ENCODE results near the gene ENTPD6. TPM values are rescaled to one million over a fixed set of nuclear protein-coding genes. Genes with fewer than 3 reads are reported as not detected.
A peak's percentile ranks its signal among the peaks of the same experiment; 100 is the strongest.
"Not testable (repeated sequence)": the region's sequence is repeated elsewhere in the genome, so short reads cannot be mapped to it uniquely, and the experiment has no call there.

ENTPD6 gene
- total RNA-seq, 1 donor from 2014 or later: 57.8 TPM

- Histone ChIP-seq H3K9me3 (ENCODE audit: insufficient read depth, low read depth, low read length) (no peaks in the 10 kb centered on the region), H2AFZ (ENCODE audit: low read depth, low read length) (no peak overlapping the region), H3K4me1 (ENCODE audit: insufficient read depth, low read length) (peaks cover 26% of the 10 kb centered on the region), H3K4me2 (ENCODE audit: low read length) (peak overlapping the region; percentile 79), H3K36me3 (ENCODE audit: insufficient read depth, low read length) (no peaks in the 10 kb centered on the region), H3K27me3 (ENCODE audit: insufficient read depth, low read length) (no peaks in the 10 kb centered on the region), H3K79me2 (ENCODE audit: insufficient read depth, low read length) (no peaks in the 10 kb centered on the region), H3K27ac (ENCODE audit: low read depth, low read length) (peak overlapping the region; percentile 62), H3K9ac (ENCODE audit: low read length) (peak overlapping the region; percentile 53), H3K4me3 (ENCODE audit: insufficient read depth, low read depth, low read length) (peak overlapping the region; percentile 12), H4K20me1 (ENCODE audit: insufficient read depth, low read length) (no peaks in the 10 kb centered on the region)
- no peaks in the 10 kb centered on the region for H3K36me3 Mint-ChIP-seq (ENCODE audit: low read depth, unreplicated experiment)
- DNase-seq (ENCODE audit: low read depth) (peak; percentile 81), FAIRE-seq (peak; percentile 54)
- H3K4me3 Mint-ChIP-seq (ENCODE audit: unreplicated experiment): no peak overlapping the region
- TF ChIP-seq CTCF (IDR thresholded peaks at IDR 0.05; ENCODE audit: insufficient read depth, low read depth, low read length): no peak
- H3K9me3 Mint-ChIP-seq (ENCODE audit: unreplicated experiment): no peaks in the 10 kb centered on the region
- peak overlapping the region; percentile 88 for H3K27ac Mint-ChIP-seq (ENCODE audit: unreplicated experiment)
- no peaks in the 10 kb centered on the region for H3K27me3 Mint-ChIP-seq (ENCODE audit: low read depth, unreplicated experiment)
- peaks cover 28% of the 10 kb centered on the region for H3K4me1 Mint-ChIP-seq (ENCODE audit: low read depth, unreplicated experiment)
Observed at GRCh38 chr20:25233016-25233772, 37.7 kb downstream of the ENTPD6 start.

DNA sequence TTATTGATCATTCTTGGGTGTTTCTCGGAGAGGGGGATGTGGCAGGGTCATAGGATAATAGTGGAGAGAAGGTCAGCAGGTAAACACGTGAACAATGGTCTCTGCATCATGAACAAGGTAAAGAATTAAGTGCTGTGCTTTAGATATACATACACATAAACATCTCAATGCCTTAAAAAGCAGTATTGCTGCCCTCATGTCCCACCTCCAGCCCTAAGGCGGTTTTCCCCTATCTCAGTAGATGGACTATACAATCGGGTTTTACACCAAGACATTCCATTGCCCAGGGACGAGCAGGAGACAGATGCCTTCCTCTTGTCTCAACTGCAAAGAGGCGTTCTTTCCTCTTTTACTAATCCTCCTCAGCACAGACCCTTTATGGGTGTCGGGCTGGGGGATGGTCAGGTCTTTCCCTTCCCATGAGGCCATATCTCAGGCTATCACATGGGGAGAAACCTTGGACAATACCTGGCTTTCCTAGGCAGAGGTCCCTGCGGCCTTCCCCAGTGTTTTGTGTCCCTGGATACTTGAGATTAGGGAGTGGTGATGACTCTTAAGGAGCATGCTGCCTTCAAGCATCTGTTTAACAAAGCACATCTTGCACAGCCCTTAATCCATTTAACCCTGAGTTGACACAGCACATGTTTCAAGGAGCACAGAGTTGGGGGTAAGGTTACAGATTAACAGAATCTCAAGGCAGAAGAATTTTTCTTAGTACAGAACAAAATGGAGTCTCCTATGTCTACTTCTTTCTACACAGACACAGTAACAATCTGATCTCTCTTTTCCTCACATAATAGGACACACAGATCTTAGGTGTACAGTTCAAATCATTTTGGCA lies 38.7 kb downstream of the ENTPD6 start:
- H3K9me3 Mint-ChIP-seq (ENCODE audit: unreplicated experiment); H3K4me3 Mint-ChIP-seq (ENCODE audit: unreplicated experiment); H3K79me2 ChIP-seq (ENCODE audit: insufficient read depth, low read length); H2AFZ ChIP-seq (ENCODE audit: low read depth, low read length); H3K9ac ChIP-seq (ENCODE audit: low read length); H3K27me3 ChIP-seq (ENCODE audit: insufficient read depth, low read length); FAIRE-seq; H3K27ac ChIP-seq (ENCODE audit: low read depth, low read length); H3K4me3 ChIP-seq (ENCODE audit: insufficient read depth, low read depth, low read length); H4K20me1 ChIP-seq (ENCODE audit: insufficient read depth, low read length); H3K9me3 ChIP-seq (ENCODE audit: insufficient read depth, low read depth, low read length); DNase-seq (ENCODE audit: low read depth); H3K36me3 ChIP-seq (ENCODE audit: insufficient read depth, low read length); H3K27me3 Mint-ChIP-seq (ENCODE audit: low read depth, unreplicated experiment); H3K36me3 Mint-ChIP-seq (ENCODE audit: low read depth, unreplicated experiment): not testable (repeated sequence)
- Histone ChIP-seq H3K4me2 (ENCODE audit: low read length) (peak overlapping the region; percentile 13), H3K4me1 (ENCODE audit: insufficient read depth, low read length) (peaks cover 36% of the 10 kb centered on the region)
- Mint-ChIP-seq H3K27ac (ENCODE audit: unreplicated experiment) (peak overlapping the region; percentile 88), H3K4me1 (ENCODE audit: low read depth, unreplicated experiment) (peaks cover 37% of the 10 kb centered on the region)

GRCh38 chr20:25236450-25237304 lies 41.2 kb downstream of the ENTPD6 start:
- peaks cover 41% of the 10 kb centered on the region for H3K4me1 ChIP-seq (ENCODE audit: insufficient read depth, low read length)
- Mint-ChIP-seq H3K4me3 (ENCODE audit: unreplicated experiment) (no peak overlapping the region), H3K27ac (ENCODE audit: unreplicated experiment) (peak overlapping the region; percentile 99), H3K27me3 (ENCODE audit: low read depth, unreplicated experiment) (no peaks in the 10 kb centered on the region), H3K36me3 (ENCODE audit: low read depth, unreplicated experiment) (no peaks in the 10 kb centered on the region), H3K9me3 (ENCODE audit: unreplicated experiment) (no peaks in the 10 kb centered on the region), H3K4me1 (ENCODE audit: low read depth, unreplicated experiment) (peaks cover 45% of the 10 kb centered on the region)
- no peak overlapping the region for H3K9ac ChIP-seq (ENCODE audit: low read length)
- H3K36me3 ChIP-seq (ENCODE audit: insufficient read depth, low read length): no peaks in the 10 kb centered on the region
- no peak for TF ChIP-seq EZH2 (IDR thresholded peaks at IDR 0.05; ENCODE audit: insufficient read depth, low read length)
- TF ChIP-seq CTCF (IDR thresholded peaks at IDR 0.05; ENCODE audit: insufficient read depth, low read depth, low read length): no peak
- no peaks in the 10 kb centered on the region for H3K27me3 ChIP-seq (ENCODE audit: insufficient read depth, low read length)
- no peaks in the 10 kb centered on the region for H3K9me3 ChIP-seq (ENCODE audit: insufficient read depth, low read depth, low read length)
- no peaks in the 10 kb centered on the region for H3K79me2 ChIP-seq (ENCODE audit: insufficient read depth, low read length)
- H3K27ac ChIP-seq (ENCODE audit: low read depth, low read length): peak overlapping the region; percentile 97
- H3K4me2 ChIP-seq (ENCODE audit: low read length): no peak overlapping the region
- H3K4me3 ChIP-seq (ENCODE audit: insufficient read depth, low read depth, low read length): no peak overlapping the region
- H2AFZ ChIP-seq (ENCODE audit: low read depth, low read length): no peak overlapping the region
- DNase-seq (ENCODE audit: low read depth) (no peak), FAIRE-seq (no peak)
- no peaks in the 10 kb centered on the region for H4K20me1 ChIP-seq (ENCODE audit: insufficient read depth, low read length)
